Right hindlimb (tissue), 1 donor: ENCODE results near the gene IL31RA.

ENCODE experiments used
- DNase-seq: peaks from one replicate; pipeline ENCODE4 v3.0.0-alpha.2; 2018

IL31RA gene

DNA sequence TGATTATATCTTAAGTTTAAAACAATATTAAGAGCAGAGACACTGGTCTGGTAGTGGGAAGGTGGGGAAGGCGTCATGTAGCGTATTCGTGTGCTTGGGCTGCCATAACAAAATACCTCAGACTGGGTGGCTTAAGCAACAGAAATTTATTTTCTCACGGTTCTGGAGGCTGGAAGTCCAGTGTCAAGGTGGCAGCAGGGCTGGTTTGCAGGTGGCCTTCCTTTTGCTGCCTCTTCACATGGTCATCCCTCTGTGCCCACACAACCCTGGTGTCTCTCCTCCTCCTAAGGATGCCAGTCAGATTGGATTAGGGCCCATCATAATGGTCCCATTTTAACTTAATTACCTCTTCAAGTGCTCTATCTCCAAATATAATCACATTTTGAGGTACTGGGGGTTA lies 9.6 kb downstream of the IL31RA start:
- DNase-seq = no peak

DNA sequence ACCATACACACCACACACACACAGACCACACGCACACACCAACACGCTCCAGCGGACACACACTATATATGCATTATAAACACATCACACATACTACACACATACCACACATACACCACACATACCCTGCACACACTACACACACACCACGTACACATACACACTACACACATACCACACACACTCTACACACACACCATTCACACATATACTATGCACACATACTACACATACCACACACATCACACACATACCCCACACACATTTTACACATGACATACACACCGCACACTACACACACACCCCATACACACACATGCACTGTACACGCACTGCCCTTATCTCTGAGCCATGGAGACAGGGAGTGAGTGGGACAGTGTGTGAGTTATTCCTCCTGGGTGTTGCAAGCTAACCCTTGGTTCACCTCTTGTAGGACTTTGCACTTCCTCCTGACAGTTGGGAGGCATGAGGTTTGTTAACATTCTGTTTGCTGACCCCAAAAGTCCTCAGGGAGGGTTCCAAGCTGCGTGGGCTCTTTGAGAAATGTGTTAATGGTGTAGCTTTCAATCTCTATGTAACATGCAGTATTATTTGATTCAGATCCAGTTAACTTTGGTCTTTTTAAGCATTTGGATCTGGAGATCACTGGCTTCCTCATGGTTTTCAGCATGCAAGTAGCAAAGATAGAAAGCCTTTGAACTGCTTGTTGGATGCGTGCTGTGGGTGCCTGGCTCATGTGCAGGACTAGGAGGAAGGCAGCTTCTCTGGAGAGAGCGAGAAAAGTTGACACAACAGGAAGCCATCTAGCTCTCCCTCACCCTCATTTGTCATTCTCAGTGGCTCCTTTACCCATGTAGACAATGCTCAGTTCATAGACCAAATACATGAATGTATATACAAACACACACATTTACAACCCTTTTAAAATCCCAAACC lies 13.7 kb downstream of the IL31RA start:
- DNase-seq = no peak

DNA sequence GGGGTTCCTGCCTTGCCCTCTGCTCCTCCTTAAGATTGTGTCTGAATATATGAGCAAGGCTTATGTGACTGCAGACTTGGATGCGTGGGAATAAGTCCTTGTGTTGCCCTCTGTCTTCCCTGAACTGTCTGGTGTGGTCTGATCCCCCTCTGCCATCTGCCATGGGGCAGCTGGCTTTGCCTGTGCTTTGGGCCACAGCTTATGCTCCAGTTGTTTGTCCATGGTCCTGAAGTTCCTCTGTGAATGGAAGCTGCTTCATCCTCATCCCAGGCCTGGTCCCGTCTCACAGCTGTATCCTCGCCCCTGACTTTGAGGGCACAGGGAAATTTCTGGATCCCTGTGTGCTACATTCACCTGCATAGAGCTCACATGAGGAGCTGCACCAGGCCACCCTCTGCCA lies 14.7 kb downstream of the IL31RA start:
- peak; percentile 19 for DNase-seq

DNA sequence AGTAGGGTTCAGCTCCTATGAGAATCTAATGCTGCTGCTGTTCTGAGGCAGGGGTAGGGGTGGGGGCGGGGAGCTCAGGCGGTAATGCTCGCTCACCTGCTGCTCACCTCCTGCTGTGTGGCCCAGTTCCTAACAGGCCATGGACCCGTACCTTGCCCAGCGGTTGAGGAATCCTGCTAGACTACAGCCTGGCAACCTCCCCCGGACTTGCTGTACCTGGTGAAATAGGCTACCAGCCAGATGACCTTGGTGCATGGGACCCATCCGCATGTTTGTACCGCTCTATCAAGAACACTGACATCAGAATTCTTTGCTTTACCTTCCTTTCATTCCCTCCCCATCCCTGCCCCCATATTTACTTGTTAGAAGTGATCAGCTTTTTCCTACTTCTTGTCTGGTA lies 15.3 kb downstream of the IL31RA start:
- no peak for DNase-seq

DNA sequence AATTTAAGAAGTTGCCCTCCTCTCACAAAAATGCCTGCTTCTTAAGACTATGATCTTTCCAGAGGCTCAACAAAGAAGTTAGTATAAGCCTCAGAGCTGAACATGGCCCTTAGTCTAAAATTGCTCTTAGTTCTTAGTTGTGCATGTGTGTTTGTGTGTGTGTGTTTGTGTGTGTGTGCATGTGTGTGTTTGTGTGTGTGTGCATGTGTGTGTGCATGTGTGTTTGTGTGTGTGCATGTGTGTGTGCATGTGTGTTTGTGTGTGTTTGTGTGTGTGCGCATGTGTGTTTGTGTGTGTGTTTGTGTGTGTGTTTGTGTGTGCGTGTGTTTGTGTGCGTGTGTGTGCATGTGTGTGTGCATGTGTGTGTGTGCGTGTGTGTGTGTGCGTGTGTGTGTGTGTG lies 15.8 kb downstream of the IL31RA start:
- DNase-seq = no peak

DNA sequence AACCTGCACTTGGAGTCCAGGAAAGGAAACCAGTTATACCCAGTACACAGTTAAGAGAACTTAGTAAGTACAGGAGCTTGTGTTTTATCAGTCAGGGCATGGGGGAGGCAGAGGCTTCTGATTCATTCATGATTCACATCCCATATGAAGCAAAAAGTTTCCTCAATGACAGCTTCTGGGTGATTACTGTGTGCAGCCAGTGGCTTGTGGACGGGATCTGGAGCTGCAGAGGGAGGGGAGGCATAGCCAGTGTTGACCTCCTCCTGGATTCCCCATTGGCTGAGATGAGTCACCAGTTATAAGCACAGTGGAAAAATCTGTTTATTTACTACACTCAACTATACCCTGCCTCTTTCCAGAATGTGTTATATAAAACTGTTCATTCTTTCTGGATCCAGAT lies 17.7 kb downstream of the IL31RA start:
- DNase-seq = peak; percentile 37

DNA sequence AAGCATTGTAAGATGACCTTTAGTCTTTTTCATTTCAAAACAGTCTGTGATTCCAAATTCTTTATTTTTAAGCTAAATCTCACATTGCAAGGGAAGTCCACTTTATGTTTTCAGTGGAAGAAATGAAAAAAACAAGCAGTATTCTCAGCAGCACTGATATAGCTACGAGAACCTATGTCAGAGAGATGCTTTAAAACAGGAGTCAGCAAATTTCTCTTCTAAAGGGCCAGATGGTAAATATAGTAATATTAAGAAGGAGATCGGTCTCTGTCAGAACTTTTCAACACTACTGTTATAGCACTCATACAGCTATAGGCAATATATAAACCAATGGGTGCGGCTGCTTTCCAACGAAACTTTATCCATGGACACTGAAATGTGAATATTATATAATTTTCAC lies 18.7 kb downstream of the IL31RA start:
- no peak for DNase-seq

DNA sequence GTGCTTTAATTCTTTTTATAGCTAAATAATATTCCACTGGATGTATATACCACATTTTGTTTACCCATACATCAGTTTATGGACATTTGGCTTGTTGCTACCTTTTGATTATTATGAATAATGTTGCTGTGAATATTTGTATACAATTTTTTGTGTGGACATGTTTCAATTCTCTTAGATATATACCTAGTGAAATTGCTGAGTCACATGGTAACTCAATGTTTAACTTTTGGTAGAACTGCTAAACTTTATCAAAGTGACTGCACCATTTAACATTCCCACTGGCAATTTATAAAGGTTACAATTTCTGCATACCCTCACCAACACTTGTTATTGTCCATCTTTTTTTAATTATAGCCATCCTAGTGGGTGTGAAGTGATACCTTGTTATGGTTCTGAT lies 22.1 kb downstream of the IL31RA start:
- DNase-seq = no peak

DNA sequence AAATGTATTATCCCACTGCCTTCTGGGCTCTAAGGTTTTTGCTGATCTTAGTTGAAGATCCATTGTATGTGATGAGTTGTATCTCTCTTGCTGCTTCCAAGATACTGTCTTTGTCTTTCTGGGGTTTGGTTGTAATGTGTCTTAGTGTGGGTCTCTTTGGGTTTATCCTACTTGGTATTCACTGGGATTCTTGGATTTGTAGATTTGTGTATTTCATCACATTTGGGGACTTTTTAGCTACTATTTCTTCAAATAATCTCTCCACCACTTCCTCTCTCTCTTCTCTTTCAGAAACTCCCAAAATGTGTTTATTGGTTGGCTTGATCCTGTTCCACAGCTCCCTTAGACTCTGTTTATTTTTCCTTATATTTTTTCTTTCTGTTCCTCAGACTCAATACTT lies 26.5 kb downstream of the IL31RA start:
- DNase-seq = no peak

DNA sequence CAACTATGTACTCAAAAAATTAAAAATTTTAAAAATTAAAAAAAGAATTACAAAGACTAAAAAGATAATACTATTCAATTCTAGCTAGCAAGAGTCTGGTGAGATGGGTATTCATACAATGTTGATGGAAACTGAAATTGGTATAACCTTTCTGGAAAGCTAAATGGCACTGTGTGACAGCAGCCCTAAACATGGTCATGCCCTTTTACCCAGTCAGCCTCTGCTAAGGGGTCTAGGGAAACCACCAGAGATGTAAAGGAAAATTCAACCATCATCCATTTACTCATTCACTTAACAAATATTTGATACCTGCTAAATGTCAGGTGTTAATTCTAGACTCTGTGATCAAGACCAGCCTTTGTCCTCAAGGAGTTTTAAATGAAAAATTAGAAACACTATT lies 29.3 kb downstream of the IL31RA start:
- no peak for DNase-seq

DNA sequence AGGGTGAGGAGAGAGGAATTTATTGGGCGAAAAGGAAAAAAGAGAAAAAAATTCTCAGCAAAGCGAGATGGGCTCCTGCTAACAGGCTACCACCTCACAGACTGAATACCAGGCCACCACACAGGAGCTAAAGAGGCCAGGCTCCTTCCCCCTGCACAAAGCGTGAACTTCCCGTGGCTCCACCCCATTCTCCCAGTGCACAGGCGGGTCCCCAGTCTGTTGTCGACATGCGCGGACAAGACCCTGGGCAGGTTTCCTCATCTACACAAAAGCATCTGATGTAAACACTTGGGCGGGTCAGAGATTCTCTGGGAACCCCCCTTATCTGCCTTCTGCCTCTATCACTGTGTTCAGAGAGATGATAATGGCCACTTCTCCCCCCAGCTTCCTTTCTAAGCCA lies 34.2 kb downstream of the IL31RA start:
- no peak for DNase-seq

DNA sequence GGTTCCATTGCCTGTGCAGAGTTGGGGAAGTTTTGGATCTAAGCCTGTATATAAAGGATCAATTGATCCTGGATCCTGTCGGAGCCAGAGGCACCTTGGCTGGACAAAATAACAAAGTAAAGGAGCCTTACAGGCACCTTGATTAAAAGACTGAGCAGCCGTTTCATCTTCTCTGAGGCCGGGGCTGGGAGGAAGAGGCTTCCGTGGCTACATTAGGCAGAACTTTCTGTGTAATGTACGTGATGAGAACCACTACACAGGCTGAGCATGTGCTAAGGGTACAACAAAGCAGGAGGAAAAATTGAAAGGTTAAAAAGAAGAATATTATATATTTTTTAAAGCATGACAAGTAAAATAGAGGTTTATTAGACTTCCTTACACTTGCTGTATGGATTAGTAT lies 37.0 kb downstream of the IL31RA start:
- no peak for DNase-seq

DNA sequence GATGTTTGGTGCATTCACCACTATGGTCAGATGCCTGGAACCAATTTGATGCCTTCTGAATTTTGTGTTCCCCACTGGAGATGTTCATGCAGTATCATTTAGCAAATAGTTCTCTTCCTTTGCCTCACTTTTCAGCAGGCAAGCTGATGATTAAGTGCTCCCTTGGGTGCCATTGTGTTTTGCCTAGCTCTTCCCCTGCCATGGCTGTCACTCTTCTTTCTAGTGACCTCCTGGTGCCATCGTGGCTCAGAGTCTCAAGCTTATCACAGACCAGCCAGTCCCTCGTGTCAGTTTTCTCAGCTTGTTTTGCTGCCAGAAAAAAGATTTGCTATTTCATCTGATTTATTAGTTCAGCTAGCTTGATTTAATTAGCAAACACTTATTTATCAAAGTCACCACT lies 41.3 kb downstream of the IL31RA start:
- DNase-seq = no peak

DNA sequence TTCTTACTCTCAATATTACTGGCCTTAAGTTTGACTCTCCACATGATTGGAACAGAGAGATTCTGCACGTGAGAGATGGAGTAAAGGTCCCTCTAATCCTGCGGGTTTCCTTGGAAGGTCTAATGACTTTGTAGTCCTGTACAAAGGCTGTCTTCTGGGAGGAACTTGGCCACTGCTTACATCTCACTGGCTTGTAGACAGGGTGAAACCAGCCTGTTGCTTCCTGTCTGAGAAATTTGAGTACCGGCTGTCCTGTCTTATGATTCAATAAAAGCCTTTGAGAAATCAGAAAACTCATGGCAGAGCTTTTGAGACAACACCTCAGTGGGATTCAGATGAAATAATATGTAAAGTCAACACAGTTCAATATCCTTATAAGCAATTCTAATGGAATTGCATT lies 43.0 kb downstream of the IL31RA start:
- DNase-seq = no peak

DNA sequence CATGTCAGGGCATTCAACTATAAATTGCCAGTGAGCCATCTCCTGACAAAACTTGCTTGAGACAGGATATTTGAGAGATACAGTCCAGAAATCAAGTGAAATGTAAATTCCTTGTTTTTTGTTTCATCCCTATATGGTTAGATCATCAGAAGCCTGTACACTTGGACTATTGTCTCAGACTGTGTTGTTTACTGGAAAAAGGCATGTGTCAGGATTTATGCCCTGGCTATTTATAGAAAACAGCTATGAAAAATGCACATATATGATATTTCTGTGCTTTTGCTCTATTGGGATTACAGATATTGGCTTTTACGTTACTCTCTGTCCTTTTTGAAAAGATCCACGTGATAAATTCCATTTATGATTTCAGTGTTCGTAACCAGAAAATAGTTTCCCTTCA lies 44.2 kb downstream of the IL31RA start:
- DNase-seq = no peak

DNA sequence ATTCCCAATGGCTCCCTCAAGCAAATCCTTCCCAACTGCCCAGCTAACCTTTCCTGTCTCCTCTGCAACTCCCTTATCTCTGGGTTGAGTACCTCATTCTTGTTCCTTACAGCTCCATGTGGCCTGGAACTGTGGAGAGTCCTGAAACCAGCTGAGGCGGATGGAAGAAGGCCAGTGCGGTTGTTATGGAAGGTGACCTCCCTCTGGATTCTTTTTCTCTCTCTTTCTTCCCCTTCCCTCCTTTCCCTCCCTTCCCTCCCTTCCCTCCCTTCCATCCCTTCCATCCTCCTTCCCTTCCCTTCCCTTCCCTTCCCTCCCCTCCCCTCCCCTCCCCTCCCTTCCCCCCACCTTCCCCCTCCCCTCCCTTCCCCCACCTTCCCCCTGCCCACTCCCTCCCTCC lies 45.1 kb downstream of the IL31RA start:
- no peak for DNase-seq

DNA sequence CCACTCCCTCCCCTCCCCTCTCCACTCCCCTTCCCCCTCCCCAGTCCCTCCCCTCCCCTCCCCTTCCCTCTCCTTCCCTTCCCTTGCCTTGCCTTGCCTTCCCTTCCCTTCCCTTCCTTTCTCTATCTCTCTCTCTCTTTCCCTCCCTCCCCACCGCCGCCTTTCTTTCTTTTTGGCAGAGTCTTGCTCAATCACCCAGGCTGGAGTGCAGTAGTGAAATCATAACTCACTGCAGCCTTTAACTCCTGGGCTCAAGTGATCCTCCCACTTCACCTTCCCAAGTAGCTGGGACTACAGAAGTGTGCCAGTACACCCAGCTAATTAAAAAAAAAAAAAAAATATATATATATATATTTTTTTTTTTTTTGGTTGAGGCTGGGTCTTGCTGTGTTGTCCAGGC lies 45.5 kb downstream of the IL31RA start:
- DNase-seq = no peak

DNA sequence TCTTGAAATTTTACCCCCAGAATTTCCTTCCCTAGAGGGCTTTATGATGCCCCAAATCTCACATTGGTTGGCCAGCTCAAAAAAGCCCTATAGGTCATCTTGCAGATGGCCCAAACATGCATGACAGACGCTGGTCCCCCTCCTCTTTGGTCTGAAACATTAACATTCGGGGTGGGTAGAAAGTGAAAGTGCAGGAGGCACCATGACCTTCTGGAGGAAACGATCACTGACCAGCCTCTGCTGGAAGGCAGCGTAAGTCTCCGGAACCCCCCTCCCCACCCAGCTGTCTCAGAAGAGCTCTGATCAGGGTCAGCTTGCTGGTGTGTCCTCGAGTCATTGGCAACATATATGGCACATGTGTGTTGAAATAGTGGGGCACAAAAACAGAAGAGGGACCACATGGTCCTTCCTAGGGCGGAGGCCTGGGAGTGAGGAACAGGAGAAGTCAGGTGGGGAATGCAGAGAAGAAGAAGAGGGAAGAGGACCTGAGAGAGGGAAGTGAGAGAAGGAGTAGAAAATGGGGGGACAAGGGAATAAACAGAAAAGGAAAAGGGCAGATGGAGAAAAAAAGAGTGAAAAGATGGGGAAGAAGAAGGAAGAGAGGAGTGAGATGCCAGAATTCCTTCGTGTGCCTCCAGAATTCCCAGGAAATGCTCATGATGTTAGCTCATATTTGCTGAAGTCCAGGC lies 46.2 kb downstream of the IL31RA start:
- DNase-seq = no peak

DNA sequence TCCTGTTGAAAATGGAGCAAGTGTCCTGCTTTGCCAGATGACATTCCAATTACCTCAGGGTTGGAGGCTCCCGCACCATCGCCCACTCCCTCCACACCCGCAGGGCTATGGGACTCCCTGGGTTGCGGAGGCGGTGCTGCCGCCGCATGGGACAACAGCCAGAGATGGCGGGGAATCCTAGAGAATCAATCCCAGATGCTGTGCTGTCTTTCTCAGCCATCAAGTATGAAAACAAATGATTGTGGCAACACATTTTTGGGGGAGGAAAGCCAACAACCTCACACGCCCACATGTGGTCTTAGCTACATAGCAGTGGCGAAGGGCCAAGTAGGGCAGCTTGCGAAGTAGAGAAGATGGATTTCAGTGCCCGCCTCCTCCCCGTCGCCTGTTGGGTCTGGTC lies 46.7 kb downstream of the IL31RA start:
- peak; percentile 49 for DNase-seq

DNA sequence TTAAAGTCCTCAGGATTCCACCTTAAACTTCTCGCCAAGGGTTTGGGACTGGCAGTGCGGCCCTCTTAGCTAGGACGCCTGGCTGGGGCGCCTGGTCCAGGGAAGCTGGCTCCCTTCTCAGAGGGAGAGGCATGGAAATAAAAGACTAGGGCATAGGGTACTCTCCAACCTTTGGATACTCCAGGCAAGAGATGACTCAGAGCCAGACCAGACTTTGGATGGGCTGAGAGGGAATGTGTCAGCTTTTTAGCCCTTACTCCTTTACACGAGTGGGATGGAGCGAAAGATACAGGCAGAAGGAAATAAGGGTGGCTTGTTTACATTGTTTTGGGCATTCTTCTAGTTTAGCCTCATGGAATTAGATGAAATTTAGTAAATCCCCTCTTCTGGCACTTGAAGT lies 48.2 kb downstream of the IL31RA start:
- no peak for DNase-seq

DNA sequence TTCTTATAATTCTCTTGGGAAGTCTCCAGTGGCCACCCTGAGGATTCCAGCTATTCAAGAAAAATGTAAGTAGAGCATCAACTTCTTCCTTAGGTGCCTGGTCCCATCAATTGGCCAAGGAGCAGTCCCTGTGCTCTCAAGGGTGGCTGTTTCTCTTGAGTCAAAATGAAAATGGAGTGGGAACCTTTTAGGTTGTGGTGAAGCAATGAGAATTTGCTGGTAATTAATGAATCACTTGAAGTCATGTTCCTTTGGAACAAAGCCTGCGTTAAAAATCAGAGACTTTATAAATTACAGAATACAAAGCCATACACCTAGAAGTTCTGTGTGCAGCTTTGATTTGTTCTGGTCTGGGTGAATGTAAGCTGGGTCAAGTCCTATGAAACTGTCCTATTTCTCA lies 48.9 kb downstream of the IL31RA start:
- no peak for DNase-seq

DNA sequence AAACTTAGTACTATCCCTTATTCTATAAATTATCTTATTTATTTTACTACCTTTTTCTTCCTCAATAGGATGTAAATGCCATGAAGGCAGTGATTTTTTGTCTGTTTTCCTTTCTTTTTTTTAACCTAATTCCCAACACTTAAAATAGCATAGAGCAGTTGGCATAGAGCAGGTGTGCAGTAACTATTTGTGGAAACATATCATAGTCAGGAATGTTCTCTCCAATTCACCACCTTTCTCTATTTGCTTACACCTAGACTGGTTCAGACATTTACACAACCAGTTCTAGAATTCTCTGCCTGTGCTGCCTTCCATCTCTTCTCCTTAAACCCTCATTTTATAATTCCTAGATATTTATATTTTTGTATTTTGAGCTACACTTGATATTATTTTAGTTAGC lies 49.6 kb downstream of the IL31RA start:
- DNase-seq = no peak

DNA sequence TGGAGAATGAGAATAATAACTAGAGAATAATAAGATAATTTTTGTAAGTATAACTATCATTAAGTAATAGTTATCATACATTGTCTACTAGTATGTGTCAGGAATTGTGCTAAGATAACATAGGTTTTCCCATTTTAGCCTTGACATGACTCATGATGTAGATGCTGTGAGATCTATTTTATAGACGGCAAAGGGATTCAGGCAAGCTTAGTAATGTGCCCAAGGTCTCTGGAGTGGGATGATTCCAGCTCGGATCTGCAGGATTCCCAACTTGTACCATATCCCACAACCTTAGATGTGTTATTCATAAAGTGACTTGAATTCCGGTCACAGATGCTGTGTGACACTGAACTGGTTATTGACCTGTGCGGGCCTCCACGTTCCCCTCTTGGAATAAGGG lies 51.5 kb downstream of the IL31RA start:
- no peak for DNase-seq

DNA sequence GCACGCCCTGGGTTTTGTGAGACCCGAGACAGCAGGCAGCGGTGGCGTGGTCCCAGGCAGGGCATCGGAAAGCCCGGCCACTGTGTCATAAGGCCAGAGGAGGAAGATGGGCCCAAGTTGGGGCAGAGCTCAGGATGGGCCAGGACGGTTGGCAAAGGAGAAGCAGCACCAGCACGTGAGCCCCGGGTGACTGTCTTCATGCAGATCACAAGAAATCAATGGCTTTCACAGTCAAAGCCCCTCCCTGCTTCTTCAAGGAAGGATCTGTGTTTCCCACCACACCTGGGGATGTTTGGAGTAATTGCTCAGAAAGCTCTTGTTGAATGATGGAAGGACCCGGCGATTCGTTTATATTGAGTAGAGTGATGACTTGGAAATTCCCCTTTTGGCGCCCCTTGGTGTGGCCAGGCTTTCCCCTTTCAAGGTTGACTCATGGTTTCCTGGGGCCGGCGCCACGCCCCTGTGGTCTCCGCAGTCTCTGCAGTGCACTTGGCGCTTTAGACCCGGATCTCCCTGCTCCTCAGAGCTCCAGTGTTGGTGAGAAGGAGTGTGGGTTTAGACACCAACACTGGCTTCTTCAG lies 52.1 kb downstream of the IL31RA start:
- no peak for DNase-seq
